Keratinocyte (primary cell): ENCODE measurements around the gene AMBP.

Source experiments
- EZH2 ChIP-seq: IDR thresholded peaks from one replicate; pipeline ENCODE4 v1.6.1; 2012; ENCODE audit warnings: inconsistent platforms, mild to moderate bottlenecking, low read length, moderate library complexity
- TF ChIP-seq, protein P1 (sequence below), 3 experiments: IDR thresholded peaks in 1 of 3; conservative IDR thresholded peaks in 1 of 3; optimal IDR thresholded peaks in 1 of 3; 2 replicates in 2 of 3; 3 replicates in 1 of 3; pipeline versions ENCODE3 to v1.5.1; 2011; ENCODE audit warnings: low read length in 3 of 3, mild to moderate bottlenecking in 3 of 3, moderate library complexity in 2 of 3, control low read depth in 1 of 3, inconsistent platforms in 1 of 3; ENCODE audit not compliant: insufficient read depth in 2 of 3; ENCODE audit errors: extremely low read depth in 1 of 3

DNA sequence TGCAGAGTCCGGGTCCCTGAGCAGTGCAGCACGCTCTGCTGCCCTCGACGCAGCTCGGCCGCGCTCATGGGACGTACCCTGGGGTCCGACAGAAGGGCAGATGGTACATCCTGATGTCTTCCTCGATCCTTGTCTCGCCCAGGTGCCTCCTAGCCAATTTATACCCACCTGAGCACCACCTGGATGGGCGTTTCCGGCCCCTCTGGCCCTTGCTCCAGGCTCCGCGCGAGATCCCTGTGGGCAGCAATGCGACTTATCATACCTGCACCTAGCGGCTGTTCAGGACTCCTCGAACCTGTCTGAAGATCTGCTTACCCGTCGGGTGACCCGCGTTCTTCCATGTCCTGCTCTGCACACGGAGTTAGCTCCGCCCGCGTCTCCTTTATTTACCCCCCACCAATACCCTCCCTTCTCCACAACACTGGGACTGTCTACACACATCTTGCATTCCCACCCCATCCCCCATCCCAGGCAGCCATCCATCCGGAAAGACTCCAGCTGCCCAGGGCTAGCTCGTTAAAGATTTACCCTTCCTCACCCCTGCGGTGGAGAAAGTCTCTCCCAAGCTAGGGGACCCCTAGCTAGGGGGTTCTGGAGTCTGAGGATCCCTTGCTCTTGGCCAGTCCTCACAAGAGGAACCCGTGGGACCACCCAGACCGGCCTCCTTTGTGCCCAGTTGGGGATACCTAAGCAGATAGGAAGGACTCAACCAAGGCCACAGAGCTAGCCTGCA lies 21.0 kb upstream of the AMBP start, which contains the start of gene KIF12:
- TF ChIP-seq, protein P1, sequence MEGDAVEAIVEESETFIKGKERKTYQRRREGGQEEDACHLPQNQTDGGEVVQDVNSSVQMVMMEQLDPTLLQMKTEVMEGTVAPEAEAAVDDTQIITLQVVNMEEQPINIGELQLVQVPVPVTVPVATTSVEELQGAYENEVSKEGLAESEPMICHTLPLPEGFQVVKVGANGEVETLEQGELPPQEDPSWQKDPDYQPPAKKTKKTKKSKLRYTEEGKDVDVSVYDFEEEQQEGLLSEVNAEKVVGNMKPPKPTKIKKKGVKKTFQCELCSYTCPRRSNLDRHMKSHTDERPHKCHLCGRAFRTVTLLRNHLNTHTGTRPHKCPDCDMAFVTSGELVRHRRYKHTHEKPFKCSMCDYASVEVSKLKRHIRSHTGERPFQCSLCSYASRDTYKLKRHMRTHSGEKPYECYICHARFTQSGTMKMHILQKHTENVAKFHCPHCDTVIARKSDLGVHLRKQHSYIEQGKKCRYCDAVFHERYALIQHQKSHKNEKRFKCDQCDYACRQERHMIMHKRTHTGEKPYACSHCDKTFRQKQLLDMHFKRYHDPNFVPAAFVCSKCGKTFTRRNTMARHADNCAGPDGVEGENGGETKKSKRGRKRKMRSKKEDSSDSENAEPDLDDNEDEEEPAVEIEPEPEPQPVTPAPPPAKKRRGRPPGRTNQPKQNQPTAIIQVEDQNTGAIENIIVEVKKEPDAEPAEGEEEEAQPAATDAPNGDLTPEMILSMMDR (optimal IDR thresholded peaks at IDR 0.05 in 1 of 3, IDR thresholded peaks at IDR 0.05 in 1 of 3, conservative IDR thresholded peaks at IDR 0.05 in 1 of 3; ENCODE audit: extremely low read depth in 1 of 3, insufficient read depth in 2 of 3, low read length in 3 of 3), result no peak
- TF ChIP-seq EZH2, result peak; percentile 27
